ENCODE results near the gene TWF2.
A peak's percentile ranks its signal among the peaks of the same experiment; 100 is the strongest.

TWF2 gene

GRCh38 chr3:52222319-52223221 lies 16.4 kb downstream of the TWF2 start:
- DNase-seq (ENCODE audit: low read depth) = no peak

GRCh38 chr3:52221563-52222318 lies 17.2 kb downstream of the TWF2 start:
- DNase-seq (ENCODE audit: low read depth) = no peak

GRCh38 chr3:52221141-52221562 lies 17.8 kb downstream of the TWF2 start:
- no peak for DNase-seq (ENCODE audit: low read depth)

GRCh38 chr3:52220380-52221026 lies 18.5 kb downstream of the TWF2 start:
- DNase-seq (ENCODE audit: low read depth) = peak; percentile 38

GRCh38 chr3:52218937-52219650 lies 19.9 kb downstream of the TWF2 start:
- no peak for DNase-seq (ENCODE audit: low read depth)

- no peak for DNase-seq (ENCODE audit: low read depth)
Observed at GRCh38 chr3:52218454-52218853, 20.5 kb downstream of the TWF2 start.

GRCh38 chr3:52218026-52218425 lies 20.9 kb downstream of the TWF2 start:
- no peak for DNase-seq (ENCODE audit: low read depth)

GRCh38 chr3:52217409-52217805 lies 21.6 kb downstream of the TWF2 start:
- DNase-seq (ENCODE audit: low read depth) = no peak

- DNase-seq (ENCODE audit: low read depth) = no peak
Observed at GRCh38 chr3:52216585-52217408, 22.2 kb downstream of the TWF2 start.

GRCh38 chr3:52215351-52215750 lies 23.6 kb downstream of the TWF2 start:
- no peak for DNase-seq (ENCODE audit: low read depth)

- DNase-seq (ENCODE audit: low read depth) = no peak
Observed at GRCh38 chr3:52213901-52214300, 25.1 kb downstream of the TWF2 start.

GRCh38 chr3:52213005-52213404 lies 26.0 kb downstream of the TWF2 start:
- no peak for DNase-seq (ENCODE audit: low read depth)

GRCh38 chr3:52211268-52211891 lies 27.6 kb downstream of the TWF2 start:
- DNase-seq (ENCODE audit: low read depth) = no peak

- no peak for DNase-seq (ENCODE audit: low read depth)
Observed at GRCh38 chr3:52210550-52211046, 28.4 kb downstream of the TWF2 start.

- no peak for DNase-seq (ENCODE audit: low read depth)
Observed at GRCh38 chr3:52210037-52210436, 28.9 kb downstream of the TWF2 start.

- no peak for DNase-seq (ENCODE audit: low read depth)
Observed at GRCh38 chr3:52208556-52208955, 30.4 kb downstream of the TWF2 start.

GRCh38 chr3:52205727-52206372 lies 33.1 kb downstream of the TWF2 start:
- no peak for DNase-seq (ENCODE audit: low read depth)

GRCh38 chr3:52204337-52205073 lies 34.5 kb downstream of the TWF2 start:
- no peak for DNase-seq (ENCODE audit: low read depth)

- no peak for DNase-seq (ENCODE audit: low read depth)
Observed at GRCh38 chr3:52203701-52204100, 35.3 kb downstream of the TWF2 start.

All from stromal cell of bone marrow (primary cell).